Measurements from ENCODE around the gene CROCC. TPM values are rescaled to one million over a fixed set of nuclear protein-coding genes. Genes with fewer than 3 reads are reported as not detected.

The CROCC gene
- total RNA-seq, 1 donor from 2014 or later, result 33.0 TPM

- DNase-seq (ENCODE audit: low spot score), result no peak
These were observed 89.3 kb downstream of the CROCC start for GRCh38 chr1:17011092-17011438.

GRCh38 chr1:17011439-17012307 is 89.9 kb downstream of the CROCC start, which contains the start of gene ATP13A2:
TSS of gene ATP13A2 (minus strand) at chr1:17011928. CDS start at chr1:17011738, 190 bp downstream.
- DNase-seq (ENCODE audit: low spot score), result peak; percentile 75

GRCh38 chr1:17012775-17013490 is 91.2 kb downstream of the CROCC start:
- no peak for DNase-seq (ENCODE audit: low spot score)

GRCh38 chr1:17013491-17014320 is 92.0 kb downstream of the CROCC start:
- DNase-seq (ENCODE audit: low spot score), result no peak

GRCh38 chr1:17014671-17015567 is 93.2 kb downstream of the CROCC start:
- no peak for DNase-seq (ENCODE audit: low spot score)

- no peak for DNase-seq (ENCODE audit: low spot score)
These were observed 94.6 kb downstream of the CROCC start for GRCh38 chr1:17016317-17016661.

GRCh38 chr1:17017435-17017834 is 95.7 kb downstream of the CROCC start:
- DNase-seq (ENCODE audit: low spot score), result no peak

- DNase-seq (ENCODE audit: low spot score), result no peak
These were observed 97.1 kb downstream of the CROCC start for GRCh38 chr1:17018849-17019248.

- no peak for DNase-seq (ENCODE audit: low spot score)
These were observed 98.8 kb downstream of the CROCC start for GRCh38 chr1:17020502-17020901.

GRCh38 chr1:17021896-17022295 is 100.2 kb downstream of the CROCC start:
- no peak for DNase-seq (ENCODE audit: low spot score)

Other genes with a start within 250 kb of the CROCC start
- 1,358 TPM for gene RNU1-4, start 181.4 kb upstream of the CROCC start, total RNA-seq
- gene RNU1-2, start 26.0 kb upstream of the CROCC start, total RNA-seq, result 1,358 TPM
- 19.8 TPM for gene MFAP2, start 58.7 kb downstream of the CROCC start, total RNA-seq
- 87.1 TPM for gene ATP13A2, start 90.0 kb downstream of the CROCC start, total RNA-seq
- gene SDHB, start 132.1 kb downstream of the CROCC start, total RNA-seq, result 89.7 TPM
- 8.6 TPM for gene PADI2, start 197.5 kb downstream of the CROCC start, total RNA-seq